Amygdala (tissue), 56 donors: ENCODE data around the gene TMEM17.

Experiments used
- DNase-seq, 56 donors: peaks; one replicate each; lab custom pipeline; 2025; lab: John Stamatoyannopoulos, UW

The TMEM17 gene

GRCh38 chr2:62474176-62474575 lies 31.8 kb downstream of the TMEM17 start:
- DNase-seq, result peak in 6 of 56 donors; percentile 9 to 42 (median 31)

DNA sequence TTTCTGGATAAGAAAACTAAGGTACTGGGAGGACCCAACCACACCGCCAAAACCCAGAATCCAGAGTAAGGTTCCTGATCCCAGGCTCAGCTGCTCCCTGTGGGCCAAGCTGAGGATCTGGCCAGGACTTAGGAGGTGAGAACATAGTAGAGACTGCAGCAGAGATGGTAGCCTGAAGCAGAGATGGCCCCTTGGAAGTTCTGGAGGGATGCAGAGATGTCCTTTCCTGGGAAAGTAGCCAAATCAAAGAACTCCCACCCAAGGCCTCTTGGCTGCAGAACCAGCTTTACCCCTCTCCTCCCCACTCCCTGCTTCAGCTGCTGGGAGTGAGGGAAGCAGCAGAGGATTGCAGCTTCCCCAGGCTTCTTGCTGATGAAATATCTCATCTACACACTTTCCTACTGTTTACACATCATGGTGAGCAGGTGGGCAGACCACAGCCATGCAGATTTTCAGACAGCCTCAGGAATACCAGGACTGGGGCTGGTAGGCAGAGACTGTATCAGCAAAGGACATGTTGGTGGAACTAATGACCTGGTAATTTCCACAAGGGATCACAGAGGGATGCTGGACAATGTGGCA lies 32.7 kb downstream of the TMEM17 start:
- DNase-seq, result no peak

DNA sequence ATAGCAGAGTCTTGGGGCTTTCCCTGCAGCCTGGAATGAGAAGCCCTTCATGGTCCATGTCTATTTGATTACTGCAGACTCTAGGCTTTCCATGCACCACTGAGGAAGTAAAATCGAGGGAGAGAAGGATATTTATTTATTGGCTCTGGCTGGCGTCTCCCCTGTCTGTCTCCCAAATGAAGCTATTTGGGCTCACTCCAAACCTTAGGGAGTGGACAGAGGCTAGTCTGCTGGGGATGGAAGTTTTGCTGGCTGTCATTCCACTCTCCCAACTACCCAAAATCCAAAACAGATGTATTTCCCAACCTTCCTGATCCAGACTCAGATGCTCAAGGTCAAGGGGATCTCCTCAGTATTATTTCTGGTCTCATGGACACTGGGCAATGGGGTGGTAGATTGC lies 33.7 kb downstream of the TMEM17 start:
- no peak for DNase-seq

DNA sequence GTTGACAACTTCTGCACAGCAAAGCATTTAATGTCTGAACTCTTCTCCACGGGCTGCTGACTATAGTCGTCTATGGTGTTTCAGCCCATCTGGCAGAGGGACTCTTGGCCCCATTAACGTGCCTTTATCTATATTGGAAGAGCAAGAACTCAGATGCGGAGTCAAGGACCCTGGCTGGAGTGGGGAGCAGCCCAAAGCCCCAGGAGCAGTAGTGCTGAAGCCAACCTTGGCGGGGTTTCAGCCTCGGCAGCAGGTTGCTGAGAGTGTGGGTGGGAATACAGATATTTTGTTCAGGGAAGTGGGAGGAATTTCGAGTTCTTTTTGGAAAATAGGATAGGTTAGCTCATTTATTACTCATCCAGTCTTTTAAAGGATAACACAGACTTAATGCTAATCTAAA lies 34.2 kb downstream of the TMEM17 start:
- DNase-seq, result peak in 17 of 56 donors; percentile 6 to 35 (median 22)

GRCh38 chr2:62471404-62471803 lies 34.6 kb downstream of the TMEM17 start:
- no peak for DNase-seq

DNA sequence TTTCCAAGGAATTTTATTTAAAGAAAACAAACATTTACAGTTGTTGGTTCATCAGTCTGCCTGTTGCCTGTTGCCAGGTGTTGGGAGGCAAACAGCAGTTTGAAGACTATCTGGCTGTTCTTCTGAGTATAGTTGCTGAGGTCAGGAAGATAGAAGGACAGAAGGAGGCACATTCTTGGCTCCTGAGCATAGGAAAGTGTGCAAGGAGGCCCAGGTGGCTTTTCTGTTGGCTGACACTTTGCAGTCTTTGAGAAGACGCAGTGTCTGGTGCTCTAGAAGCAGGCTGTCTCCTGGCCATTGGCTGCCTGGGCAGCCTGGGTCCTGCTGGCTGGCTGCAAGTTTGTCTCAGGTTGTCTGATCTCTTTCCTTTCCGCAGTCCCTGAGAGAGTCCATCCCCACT lies 36.4 kb downstream of the TMEM17 start:
- DNase-seq, result no peak

DNA sequence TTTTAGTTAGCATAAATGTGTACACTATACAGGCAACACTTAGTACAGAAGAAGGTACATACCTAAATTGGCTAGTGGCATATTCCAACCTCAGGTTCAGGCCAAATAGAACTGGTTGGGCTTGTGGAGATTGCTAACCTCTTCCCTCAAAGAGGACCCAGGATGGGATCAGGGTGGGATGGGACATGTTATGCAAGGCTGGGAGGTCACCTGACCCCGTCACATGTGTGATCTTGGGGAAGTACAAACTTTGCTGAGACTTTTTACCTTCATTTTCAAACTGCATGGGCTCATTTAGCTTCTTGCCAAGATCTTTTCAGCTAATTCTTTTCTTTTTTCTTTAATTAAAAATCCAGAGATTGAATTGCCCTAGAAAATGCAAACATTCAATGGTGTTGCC lies 36.9 kb downstream of the TMEM17 start:
- no peak for DNase-seq

- DNase-seq, result no peak
Observed at GRCh38 chr2:62467475-62468321, 38.3 kb downstream of the TMEM17 start.

GRCh38 chr2:62467100-62467474 lies 38.9 kb downstream of the TMEM17 start:
- DNase-seq, result no peak

DNA sequence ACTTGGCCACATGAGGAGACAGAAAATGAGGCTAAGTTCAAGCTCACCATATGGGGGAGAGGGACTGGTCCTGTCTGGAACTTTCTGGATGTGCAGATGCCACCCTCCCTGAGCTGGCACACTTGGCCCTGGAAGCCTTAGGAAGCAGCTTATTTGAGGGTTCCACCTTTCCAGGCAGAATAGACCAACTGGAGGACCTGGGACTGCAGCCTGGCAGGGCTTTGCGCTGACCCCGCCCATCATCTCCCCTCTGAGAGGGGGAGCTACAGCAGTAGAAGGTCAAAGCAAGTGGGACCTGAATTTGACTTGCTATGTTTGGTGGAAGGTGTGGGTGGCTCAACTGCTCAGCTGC lies 39.5 kb downstream of the TMEM17 start:
- no peak for DNase-seq

DNA sequence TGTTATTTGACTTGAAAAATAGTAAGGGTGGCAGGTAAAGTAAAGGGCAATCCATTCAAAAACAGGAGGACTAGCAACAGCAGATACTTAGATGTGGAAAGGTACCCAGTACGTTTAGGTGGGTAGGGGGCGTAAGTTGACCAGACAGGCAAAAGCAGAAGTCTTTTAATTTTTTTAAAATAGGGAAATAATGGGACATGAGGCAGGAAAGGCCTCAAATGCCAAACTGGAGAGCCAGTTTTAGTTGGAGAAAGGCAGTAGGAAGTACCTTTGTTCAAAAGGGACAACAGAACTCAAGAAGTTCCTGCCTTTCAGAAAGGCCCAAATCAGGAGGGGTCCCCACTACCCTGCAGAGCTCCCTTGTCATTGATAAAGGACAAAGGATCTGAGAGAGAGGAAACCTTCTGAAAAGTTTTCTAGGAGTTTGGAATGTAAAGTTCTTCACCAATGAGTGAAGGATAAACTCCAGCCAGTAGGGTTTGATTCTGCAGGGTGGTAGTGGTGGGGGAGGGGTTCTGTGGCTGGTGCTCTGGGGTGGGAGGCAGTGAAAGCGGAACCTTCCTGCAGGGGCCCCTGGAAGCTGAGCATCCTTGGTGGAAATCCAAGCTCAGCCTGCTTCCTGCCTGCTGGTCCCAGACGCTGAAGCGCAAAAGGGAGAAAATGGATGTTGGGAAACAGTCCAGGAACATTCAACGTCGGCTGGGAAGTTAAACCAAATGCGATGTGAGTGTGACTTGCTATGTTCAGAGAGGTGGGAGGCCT lies 40.1 kb downstream of the TMEM17 start:
- no peak for DNase-seq

DNA sequence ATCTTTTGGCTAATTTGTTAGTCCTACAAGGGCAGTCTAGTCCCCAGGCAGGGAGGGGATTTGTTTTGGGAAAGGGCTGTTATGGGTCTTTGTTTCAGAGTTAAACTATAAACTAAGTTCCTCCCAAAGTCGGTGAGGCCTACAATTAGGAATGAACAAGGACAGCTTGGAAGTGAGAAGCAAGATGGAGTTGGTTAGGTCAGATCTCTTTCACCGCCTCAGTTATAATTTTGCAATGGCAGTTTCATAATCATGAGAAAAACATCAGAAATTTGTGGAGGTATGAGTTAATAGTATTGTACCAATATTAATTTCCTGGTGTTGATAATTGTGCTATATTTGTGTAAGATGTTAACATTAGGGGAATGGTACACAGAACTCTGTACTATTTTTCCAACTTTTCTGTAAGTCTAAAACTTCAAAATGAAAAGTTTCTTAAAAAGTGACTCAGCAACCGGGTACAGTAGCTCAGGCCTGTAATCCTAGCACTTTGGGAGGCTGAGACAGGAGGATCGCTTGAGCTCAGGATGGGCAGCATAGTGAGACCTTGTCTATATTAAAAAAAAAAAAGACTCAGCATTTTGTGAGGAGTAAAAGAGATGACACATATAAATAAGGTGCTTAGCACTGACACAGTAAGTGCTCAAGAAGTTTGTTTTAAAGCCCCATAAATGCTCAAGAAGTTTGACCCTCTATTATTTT lies 40.8 kb downstream of the TMEM17 start:
- DNase-seq, result no peak

- no peak for DNase-seq
Observed at GRCh38 chr2:62464221-62465007, 41.6 kb downstream of the TMEM17 start.

DNA sequence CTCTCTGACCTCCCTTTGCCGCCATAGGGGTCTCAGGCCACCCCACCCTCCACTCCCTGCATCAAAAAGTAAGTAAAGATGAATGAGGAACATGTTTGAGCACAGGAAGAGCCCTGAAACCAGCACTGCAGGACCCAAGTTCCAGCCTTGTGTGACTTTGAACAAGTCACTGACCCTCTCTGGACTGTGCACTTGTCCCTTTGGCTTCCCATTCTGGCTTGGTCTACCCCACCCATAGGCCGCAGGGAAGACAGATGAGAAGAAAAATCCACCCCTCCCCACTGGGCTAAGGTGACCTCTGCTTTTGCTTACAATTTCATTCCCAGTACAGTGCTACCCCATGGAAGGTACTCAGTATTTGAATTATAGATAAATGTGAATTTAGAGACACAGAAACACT lies 43.8 kb downstream of the TMEM17 start:
- DNase-seq, result no peak

GRCh38 chr2:62461707-62462106 lies 44.3 kb downstream of the TMEM17 start:
- DNase-seq, result peak in 19 of 56 donors; percentile 8 to 63 (median 25)

- DNase-seq, result no peak
Observed at GRCh38 chr2:62461017-62461553, 44.9 kb downstream of the TMEM17 start.

- DNase-seq, result no peak
Observed at GRCh38 chr2:62460175-62460574, 45.8 kb downstream of the TMEM17 start.

DNA sequence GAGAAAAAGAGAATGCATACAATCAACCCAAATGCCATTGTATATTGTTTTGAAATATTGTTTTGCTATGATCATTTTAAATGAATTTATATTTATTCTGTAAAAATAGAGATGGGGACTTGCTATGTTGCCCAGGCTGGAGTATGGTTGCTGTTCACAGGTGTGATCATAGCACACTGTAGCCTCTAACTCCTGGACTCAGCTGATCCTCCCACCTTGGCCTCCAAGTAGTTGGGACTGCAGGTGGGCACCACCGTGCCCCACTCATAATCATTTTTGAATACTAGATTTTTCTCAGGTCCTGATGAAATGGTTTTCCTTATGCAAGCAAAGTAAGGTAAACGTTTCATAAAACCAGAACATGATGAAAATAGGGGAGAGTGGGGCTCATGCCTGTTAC lies 46.3 kb downstream of the TMEM17 start:
- no peak for DNase-seq

- no peak for DNase-seq
Observed at GRCh38 chr2:62459106-62459505, 46.9 kb downstream of the TMEM17 start.

DNA sequence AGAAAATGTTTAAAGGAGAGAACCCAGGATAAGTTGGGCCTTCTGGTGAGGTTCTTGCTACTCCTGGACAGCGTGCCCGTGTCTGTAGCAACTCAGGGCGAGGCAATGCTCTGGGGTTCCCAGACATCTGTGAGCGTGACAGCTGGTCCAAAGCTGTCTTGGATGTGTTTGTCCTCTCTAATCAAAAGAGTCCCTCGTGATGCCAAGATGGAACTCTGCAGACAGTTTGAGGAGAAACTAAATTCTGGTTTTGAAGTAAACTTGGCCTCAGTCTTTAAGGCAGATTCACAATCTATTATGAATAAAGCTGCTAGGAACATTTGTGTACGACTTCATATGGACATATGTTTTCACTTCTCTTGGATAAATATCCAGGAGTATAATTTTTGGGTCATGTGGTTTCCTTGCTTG lies 47.3 kb downstream of the TMEM17 start:
- no peak for DNase-seq
